ENCODE results near the gene TPRX1. TPM values are rescaled to one million over a fixed set of nuclear protein-coding genes. Genes with fewer than 3 reads are reported as not detected.
"Not testable (repeated sequence)": the region's sequence is repeated elsewhere in the genome, so short reads cannot be mapped to it uniquely, and the experiment has no call there.

The TPRX1 gene
- total RNA-seq, 2 donors from 2014 or later = not detected

DNA sequence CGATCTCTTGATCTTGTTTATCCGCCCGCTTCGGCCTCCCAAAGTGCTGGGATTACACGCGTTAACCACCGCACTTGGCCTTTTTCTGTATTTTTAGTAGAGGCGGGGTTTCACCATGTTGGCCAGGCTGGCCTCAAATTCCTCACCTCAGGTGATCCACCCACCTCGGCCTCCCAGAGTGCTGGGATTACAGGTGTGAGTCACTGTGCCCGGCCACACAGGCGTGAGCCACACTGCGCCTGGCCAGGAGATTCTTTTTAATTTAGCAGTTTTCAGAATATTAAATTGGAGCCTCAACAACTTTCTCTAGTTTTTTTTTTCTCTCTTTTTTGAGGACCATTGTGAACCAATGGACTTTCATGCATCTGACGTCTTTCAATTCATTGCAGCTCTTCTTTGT lies 14.5 kb downstream of the TPRX1 start:
- H3K27me3 Mint-ChIP-seq; H3K9me3 Mint-ChIP-seq; H3K4me3 Mint-ChIP-seq; H3K4me1 Mint-ChIP-seq; H3K27ac Mint-ChIP-seq; ATAC-seq (replicated peaks): not testable (repeated sequence)
- H3K36me3 Mint-ChIP-seq (ENCODE audit: low read depth) = peaks cover 24% of the 10 kb centered on the region

DNA sequence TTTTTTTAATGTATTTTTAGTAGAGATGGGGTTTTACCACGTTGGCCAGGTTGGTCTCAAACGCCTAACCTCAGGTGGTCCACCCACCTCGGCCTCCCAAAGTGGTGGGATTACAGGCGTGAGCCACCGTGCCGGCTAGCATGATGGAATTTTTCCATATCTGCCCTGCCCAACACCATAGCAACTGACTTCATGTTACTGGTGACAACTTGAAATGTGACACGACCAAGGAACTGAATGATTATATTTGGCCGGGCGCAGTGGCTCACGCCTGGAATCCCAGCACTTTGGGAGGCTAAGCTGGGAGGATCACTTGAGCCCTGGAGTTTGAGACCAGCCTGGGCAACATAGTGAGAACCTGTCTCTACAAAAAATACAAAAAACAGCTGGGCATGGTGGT lies 17.0 kb downstream of the TPRX1 start:
- Mint-ChIP-seq H3K4me1 (peaks cover 13% of the 10 kb centered on the region), H3K36me3 (ENCODE audit: low read depth) (peaks cover 49% of the 10 kb centered on the region)
- H3K27ac Mint-ChIP-seq; ATAC-seq (replicated peaks); H3K9me3 Mint-ChIP-seq; H3K4me3 Mint-ChIP-seq; H3K27me3 Mint-ChIP-seq: not testable (repeated sequence)

GRCh38 chr19:47786566-47786965 lies 17.8 kb downstream of the TPRX1 start:
- Mint-ChIP-seq H3K4me3 (no peak overlapping the region), H3K27me3 (no peaks in the 10 kb centered on the region), H3K27ac (no peak overlapping the region), H3K4me1 (peaks cover 16% of the 10 kb centered on the region), H3K9me3 (no peaks in the 10 kb centered on the region), H3K36me3 (ENCODE audit: low read depth) (peaks cover 56% of the 10 kb centered on the region)
- ATAC-seq (replicated peaks) = no peak

DNA sequence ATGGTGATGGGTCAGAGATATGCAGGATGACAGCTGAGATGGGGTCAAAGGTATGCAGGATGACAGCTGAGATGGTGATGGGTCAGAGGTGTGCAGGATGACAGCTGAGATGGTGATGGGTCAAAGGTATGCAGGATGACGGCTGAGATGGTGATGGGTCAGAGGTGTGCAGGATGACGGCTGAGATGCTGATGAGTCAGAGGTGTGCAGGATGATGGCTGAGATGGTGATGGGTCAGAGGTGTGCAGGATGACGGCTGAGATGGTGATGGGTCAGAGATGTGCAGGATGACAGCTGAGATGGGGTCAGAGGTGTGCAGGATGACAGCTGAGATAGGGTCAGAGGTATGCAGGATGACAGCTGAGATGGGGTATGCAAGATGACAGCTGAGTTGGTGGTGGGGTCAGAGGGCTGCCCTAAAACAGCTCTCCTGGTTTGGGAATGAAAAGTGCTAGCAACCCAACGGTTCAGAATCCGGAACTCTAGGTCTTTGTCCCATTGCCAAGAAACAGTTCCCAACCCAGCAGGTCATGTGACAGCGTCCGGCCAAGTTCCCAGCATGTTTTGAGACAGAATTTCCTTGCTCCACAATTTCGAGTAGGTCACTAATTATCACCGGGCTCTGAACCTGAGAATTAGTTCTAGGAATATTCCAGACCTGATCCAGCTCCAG lies 22.6 kb downstream of the TPRX1 start:
- Mint-ChIP-seq H3K4me1 (peaks cover 20% of the 10 kb centered on the region), H3K9me3 (no peaks in the 10 kb centered on the region), H3K36me3 (ENCODE audit: low read depth) (peaks cover 78% of the 10 kb centered on the region), H3K27me3 (no peaks in the 10 kb centered on the region), H3K4me3 (peak overlapping the region; percentile 96), H3K27ac (peak overlapping the region; percentile 95)
- ATAC-seq (replicated peaks) = no peak

GRCh38 chr19:47780215-47780551 lies 24.2 kb downstream of the TPRX1 start:
- H3K27me3 Mint-ChIP-seq = no peaks in the 10 kb centered on the region
- peaks cover 62% of the 10 kb centered on the region for H3K36me3 Mint-ChIP-seq (ENCODE audit: low read depth)
- peak overlapping the region; percentile 96 for H3K4me3 Mint-ChIP-seq
- peaks cover 20% of the 10 kb centered on the region for H3K4me1 Mint-ChIP-seq
- no peaks in the 10 kb centered on the region for H3K9me3 Mint-ChIP-seq
- ATAC-seq (replicated peaks) = no peak
- peak overlapping the region; percentile 95 for H3K27ac Mint-ChIP-seq

GRCh38 chr19:47779524-47780214 lies 24.7 kb downstream of the TPRX1 start:
- peak overlapping the region; percentile 96 for H3K4me3 Mint-ChIP-seq
- H3K9me3 Mint-ChIP-seq = no peaks in the 10 kb centered on the region
- no peak for ATAC-seq (replicated peaks)
- peak overlapping the region; percentile 95 for H3K27ac Mint-ChIP-seq
- H3K4me1 Mint-ChIP-seq = peaks cover 20% of the 10 kb centered on the region
- H3K27me3 Mint-ChIP-seq = no peaks in the 10 kb centered on the region
- peaks cover 57% of the 10 kb centered on the region for H3K36me3 Mint-ChIP-seq (ENCODE audit: low read depth)

GRCh38 chr19:47778954-47779351 lies 25.4 kb downstream of the TPRX1 start:
- ATAC-seq (replicated peaks) = peak; percentile 7
- no peaks in the 10 kb centered on the region for H3K9me3 Mint-ChIP-seq
- peaks cover 50% of the 10 kb centered on the region for H3K36me3 Mint-ChIP-seq (ENCODE audit: low read depth)
- peak overlapping the region; percentile 95 for H3K27ac Mint-ChIP-seq
- H3K27me3 Mint-ChIP-seq = no peaks in the 10 kb centered on the region
- peak overlapping the region; percentile 96 for H3K4me3 Mint-ChIP-seq
- H3K4me1 Mint-ChIP-seq = peaks cover 16% of the 10 kb centered on the region

GRCh38 chr19:47778049-47778953 lies 26.1 kb downstream of the TPRX1 start, which contains the start of gene SELENOW:
TSS of gene SELENOW (plus strand) at chr19:47778703. CDS start at chr19:47778786, 83 bp downstream.
- peak; percentile 96 for ATAC-seq (replicated peaks)
- peak within 1 kb of the TSS; percentile 95 for H3K27ac Mint-ChIP-seq
- no peaks in the 10 kb centered on the region for H3K9me3 Mint-ChIP-seq
- H3K27me3 Mint-ChIP-seq = no peaks in the 10 kb centered on the region
- peaks cover 43% of the 10 kb centered on the region for H3K36me3 Mint-ChIP-seq (ENCODE audit: low read depth)
- H3K4me3 Mint-ChIP-seq = peak within 1 kb of the TSS; percentile 96
- H3K4me1 Mint-ChIP-seq = peaks cover 16% of the 10 kb centered on the region

DNA sequence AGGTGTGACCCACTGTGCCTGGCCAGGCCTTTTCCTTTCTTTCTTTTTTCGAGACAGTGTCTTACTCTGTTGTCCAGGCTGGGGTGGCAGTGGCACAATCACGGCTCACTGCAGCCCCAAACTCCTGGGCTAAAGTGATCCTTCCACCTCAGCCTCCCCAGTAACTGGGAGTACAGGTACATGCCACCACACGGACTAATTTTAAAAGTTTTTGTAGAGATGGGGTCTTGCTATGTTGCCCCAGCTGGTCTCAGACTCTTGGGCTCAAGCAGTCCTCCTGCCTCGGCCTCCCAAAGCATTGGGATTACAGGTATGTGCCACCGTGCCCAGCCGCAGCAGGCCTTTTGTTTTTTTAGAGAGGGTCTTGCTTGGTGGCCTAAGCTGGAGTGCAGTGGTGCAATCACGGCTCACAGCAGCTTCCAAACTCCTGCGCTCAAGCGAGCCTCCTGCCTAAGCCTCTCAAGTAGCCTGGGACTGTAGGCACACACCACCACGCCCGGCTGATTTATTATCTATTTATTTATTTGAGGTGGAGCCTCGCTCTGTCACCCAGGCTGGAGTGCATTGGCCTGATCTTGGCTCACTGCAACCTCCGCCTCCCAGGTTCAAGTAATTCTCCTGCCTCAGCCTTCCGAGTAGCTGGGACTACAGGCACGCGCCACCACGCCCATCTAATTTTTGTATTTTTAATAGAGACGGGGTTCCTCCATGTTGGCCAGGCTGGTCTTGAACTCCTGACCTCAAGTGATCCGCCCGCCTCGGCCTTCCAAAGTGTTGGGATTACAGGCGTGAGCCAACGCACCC lies 26.9 kb downstream of the TPRX1 start:
- Mint-ChIP-seq H3K4me1 (peaks cover 16% of the 10 kb centered on the region), H3K27ac (peak overlapping the region; percentile 95), H3K36me3 (ENCODE audit: low read depth) (peaks cover 35% of the 10 kb centered on the region), H3K4me3 (peak overlapping the region; percentile 96)
- not testable (repeated sequence) for H3K27me3 Mint-ChIP-seq; ATAC-seq (replicated peaks); H3K9me3 Mint-ChIP-seq

GRCh38 chr19:47776568-47776967 lies 27.8 kb downstream of the TPRX1 start:
- no peak overlapping the region for H3K27ac Mint-ChIP-seq
- no peak overlapping the region for H3K4me3 Mint-ChIP-seq
- no peaks in the 10 kb centered on the region for H3K27me3 Mint-ChIP-seq
- peaks cover 13% of the 10 kb centered on the region for H3K4me1 Mint-ChIP-seq
- H3K36me3 Mint-ChIP-seq (ENCODE audit: low read depth) = peaks cover 26% of the 10 kb centered on the region
- H3K9me3 Mint-ChIP-seq = no peaks in the 10 kb centered on the region
- ATAC-seq (replicated peaks) = no peak

DNA sequence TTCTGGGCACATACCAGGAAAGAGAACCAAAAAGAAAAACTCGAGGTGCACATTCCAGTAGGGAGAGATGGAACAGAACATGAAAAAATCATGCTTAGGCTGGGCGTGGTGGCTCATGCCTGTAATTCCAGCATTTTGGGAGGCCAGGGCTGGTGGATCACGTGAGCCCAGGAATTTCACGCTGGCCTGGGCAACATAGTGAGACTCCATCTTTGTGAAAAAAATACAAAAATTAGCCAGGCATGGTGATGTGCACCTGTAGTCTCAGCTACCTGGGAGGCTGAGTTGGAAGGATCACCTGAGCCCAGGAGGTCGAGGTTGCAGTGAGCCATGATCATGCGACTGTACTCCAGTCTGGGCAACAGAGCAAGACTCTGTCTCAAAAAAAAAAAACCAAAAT lies 33.1 kb downstream of the TPRX1 start:
- H3K27ac Mint-ChIP-seq; H3K27me3 Mint-ChIP-seq; H3K4me1 Mint-ChIP-seq; H3K9me3 Mint-ChIP-seq; H3K36me3 Mint-ChIP-seq (ENCODE audit: low read depth); ATAC-seq (replicated peaks); H3K4me3 Mint-ChIP-seq: not testable (repeated sequence)

DNA sequence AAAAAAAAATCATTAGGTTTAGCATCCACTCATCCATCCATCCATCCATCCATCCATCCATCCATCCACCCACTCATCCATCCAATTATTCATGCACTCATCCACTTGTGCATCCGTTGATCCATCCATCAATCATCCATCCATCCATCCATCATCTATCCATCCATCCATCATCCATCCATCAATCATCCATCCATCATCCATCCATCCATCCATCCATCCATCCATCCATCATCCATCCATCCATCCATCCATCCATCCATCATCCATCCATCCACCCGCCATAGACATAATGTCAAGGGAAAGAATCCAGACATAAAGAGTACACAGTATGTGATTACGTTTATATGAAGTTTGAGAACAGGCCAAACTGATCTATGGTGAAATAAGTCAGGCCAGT lies 34.8 kb downstream of the TPRX1 start:
- H3K36me3 Mint-ChIP-seq (ENCODE audit: low read depth) = no peaks in the 10 kb centered on the region
- no peak overlapping the region for H3K4me3 Mint-ChIP-seq
- H3K27ac Mint-ChIP-seq = no peak overlapping the region
- no peak for ATAC-seq (replicated peaks)
- no peaks in the 10 kb centered on the region for H3K27me3 Mint-ChIP-seq
- peaks cover 9% of the 10 kb centered on the region for H3K4me1 Mint-ChIP-seq
- no peaks in the 10 kb centered on the region for H3K9me3 Mint-ChIP-seq

GRCh38 chr19:47768604-47769003 lies 35.7 kb downstream of the TPRX1 start:
- H3K9me3 Mint-ChIP-seq = no peaks in the 10 kb centered on the region
- H3K27me3 Mint-ChIP-seq = no peaks in the 10 kb centered on the region
- no peaks in the 10 kb centered on the region for H3K36me3 Mint-ChIP-seq (ENCODE audit: low read depth)
- H3K27ac Mint-ChIP-seq = no peak overlapping the region
- ATAC-seq (replicated peaks) = no peak
- H3K4me3 Mint-ChIP-seq = no peak overlapping the region
- H3K4me1 Mint-ChIP-seq = peaks cover 9% of the 10 kb centered on the region

GRCh38 chr19:47767349-47767748 lies 37.0 kb downstream of the TPRX1 start:
- no peaks in the 10 kb centered on the region for H3K27me3 Mint-ChIP-seq
- no peak overlapping the region for H3K4me3 Mint-ChIP-seq
- H3K9me3 Mint-ChIP-seq = no peaks in the 10 kb centered on the region
- H3K4me1 Mint-ChIP-seq = peaks cover 9% of the 10 kb centered on the region
- ATAC-seq (replicated peaks) = no peak
- H3K36me3 Mint-ChIP-seq (ENCODE audit: low read depth) = no peaks in the 10 kb centered on the region
- no peak overlapping the region for H3K27ac Mint-ChIP-seq
